Measurements from ENCODE around the gene DST. TPM values are rescaled to one million over a fixed set of nuclear protein-coding genes. Genes with fewer than 3 reads are reported as not detected.

DST gene
- total and polyA plus RNA-seq, 2 of the 8 experiments (the other 6 are each of a cell fraction or from before 2014, with no cell fraction given): 49.4 to 116 TPM

DNA sequence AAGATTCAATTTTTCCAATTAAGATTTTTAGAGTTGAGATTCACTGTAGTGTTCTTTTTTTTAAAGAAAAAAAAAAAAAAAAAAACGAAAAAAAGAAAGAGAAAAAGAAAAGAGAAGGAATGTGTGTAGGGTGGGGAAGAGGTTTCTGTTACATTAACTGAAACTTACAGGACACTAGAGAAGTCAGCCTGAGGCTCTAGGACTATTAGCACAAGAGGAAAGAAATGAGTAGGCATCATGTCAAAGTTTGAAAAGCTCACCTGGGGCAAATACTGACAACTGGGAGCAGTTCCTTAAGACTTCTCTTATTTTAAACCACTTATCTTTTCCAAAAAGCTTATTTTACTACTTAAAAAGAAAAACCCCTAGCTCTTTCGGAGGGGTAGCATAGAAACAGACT lies 185.9 kb downstream of the DST start:
- H4K5ac ChIP-seq (ENCODE audit: insufficient read length, low read depth, low read length): no peak overlapping the region
- no peak overlapping the region for H3K4me3 ChIP-seq (ENCODE audit: extremely low read depth in 1 of 4, insufficient read depth in 2 of 4, low read depth in 3 of 4, low read length in 4 of 4)
- H3K56ac ChIP-seq (replicated peaks; ENCODE audit: insufficient read length, low read depth, low read length): no peak overlapping the region
- no peak for FAIRE-seq
- ChIA-PET POLR2A (ENCODE audit: partially characterized antibody) (no interaction called here), CTCF (ENCODE audit: partially characterized antibody) (interaction anchor here (0.6 to 1.0 kb wide), 3 partner anchors 55 to 1029 kb away, joined by 3 read pairs; no protein-coding TSS in a partner anchor)
- H2AK5ac ChIP-seq (ENCODE audit: low read depth, low read length): no peak overlapping the region
- no peak overlapping the region for H4K8ac ChIP-seq (ENCODE audit: extremely low read depth, insufficient read depth, low read length)
- H3K27me3 ChIP-seq (replicated peaks in 1 of 4; ENCODE audit: control insufficient read depth in 3 of 4, extremely low read depth in 1 of 4, insufficient read depth in 3 of 4, low read length in 3 of 4): no peaks in the 10 kb centered on the region
- DNase-seq (ENCODE audit: low read depth in 1 of 2, low spot score in 2 of 2): no peak
- no peak overlapping the region for H3K14ac ChIP-seq (ENCODE audit: insufficient read length)
- no peaks in the 10 kb centered on the region for H4K20me1 ChIP-seq (replicated peaks in 1 of 2; ENCODE audit: control insufficient read depth in 1 of 2, insufficient read depth in 2 of 2, low read length in 2 of 2)
- H3K4me1 ChIP-seq (replicated peaks in 1 of 4; ENCODE audit: control insufficient read depth in 3 of 4, insufficient read depth in 4 of 4, low read length in 3 of 4): no peaks in the 10 kb centered on the region
- no peak overlapping the region for H4K91ac ChIP-seq (replicated peaks; ENCODE audit: insufficient read length, low read length)
- no peak overlapping the region for H2BK5ac ChIP-seq (ENCODE audit: low read depth, low read length)
- H2BK20ac ChIP-seq (ENCODE audit: low read length): no peak overlapping the region
- no peaks in the 10 kb centered on the region for H3K9me3 ChIP-seq (ENCODE audit: insufficient read depth in 2 of 2, low read depth in 1 of 2, low read length in 1 of 2)
- TF ChIP-seq TBP (IDR thresholded peaks at IDR 0.05; ENCODE audit: low read depth, low read length) (no peak), JUN (IDR thresholded peaks at IDR 0.05; ENCODE audit: low read depth, low read length) (no peak), ZNF274 (IDR thresholded peaks at IDR 0.05; ENCODE audit: borderline replicate concordance, extremely low read depth, low read length) (no peak), SP2 (IDR thresholded peaks at IDR 0.05; ENCODE audit: low read length) (no peak), RFX5 (IDR thresholded peaks at IDR 0.05; ENCODE audit: borderline replicate concordance, low read depth, low read length) (no peak), MAX (IDR thresholded peaks at IDR 0.05) (no peak), CTBP2 (IDR thresholded peaks at IDR 0.05; ENCODE audit: borderline replicate concordance, insufficient read depth, insufficient read length, low read length) (no peak), TAF1 (IDR thresholded peaks at IDR 0.05; ENCODE audit: low read depth, low read length) (no peak), KDM1A (IDR thresholded peaks at IDR 0.05; ENCODE audit: borderline replicate concordance, low read length) (no peak), KDM5A (IDR thresholded peaks at IDR 0.05; ENCODE audit: low read length) (no peak)
- H2AFZ ChIP-seq (ENCODE audit: low read length): no peak overlapping the region
- H3K9ac ChIP-seq (replicated peaks in 1 of 4; ENCODE audit: extremely low read depth in 1 of 4, low read depth in 3 of 4, low read length in 3 of 4): no peak overlapping the region
- no peak overlapping the region for H2BK12ac ChIP-seq (ENCODE audit: low read depth, low read length)
- peaks cover 2 to 24% (median 17%) of the 10 kb centered on the region in 4 experiments; a peak in 5 of 8 replicates for H3K36me3 ChIP-seq (ENCODE audit: control insufficient read depth in 2 of 4, insufficient read depth in 4 of 4, low read length in 3 of 4)
- WGBS, 2 experiments (ENCODE audit: extremely low coverage in 1 of 2, insufficient coverage in 1 of 2, insufficient read length in 1 of 2, insufficient replicate concordance in 2 of 2, low coverage in 1 of 2, low lambda C conversion rate in 2 of 2, missing lambda C conversion rate in 1 of 2): 63 to 83% methylated on average over 1 to 2 of the region's 2 CpGs
- no peak overlapping the region for H2BK15ac ChIP-seq (ENCODE audit: low read length)
- H3K4me2 ChIP-seq (ENCODE audit: insufficient read depth in 1 of 2, low read depth in 2 of 2, low read length in 2 of 2): no peak overlapping the region
- no peak overlapping the region for H3K18ac ChIP-seq (ENCODE audit: extremely low read depth, low read length)
- no peak overlapping the region for H2BK120ac ChIP-seq (replicated peaks; ENCODE audit: low read depth, low read length)
- H3K27ac ChIP-seq (ENCODE audit: low read depth, low read length): no peak overlapping the region
- no peak overlapping the region for H3K23ac ChIP-seq (ENCODE audit: insufficient read length)
- H3K4ac ChIP-seq (replicated peaks; ENCODE audit: insufficient read length, low read depth, low read length): no peak overlapping the region
- H3K79me1 ChIP-seq (ENCODE audit: low read depth, low read length): no peaks in the 10 kb centered on the region
- no peaks in the 10 kb centered on the region for H3K79me2 ChIP-seq (ENCODE audit: control insufficient read depth in 1 of 2, insufficient read depth in 2 of 2, low read length in 2 of 2)
- H3K23me2 ChIP-seq (ENCODE audit: low read depth, low read length): no peaks in the 10 kb centered on the region
